RWPE1 (cell line): ENCODE results near the gene C10orf90.

Experiments
- CTCF ChIA-PET: fragments of 350-600 bp; sonication (Branson Sonifier 250); formaldehyde crosslinking; extraction: SDS; loops from one replicate; lab custom pipeline; 2021; lab: Yijun Ruan, JAX
- POLR2A ChIA-PET: fragments of 400-600 bp; formaldehyde crosslinking; extraction: SDS; loops from one replicate; lab custom pipeline; 2020; ENCODE audit warnings: antibody characterized with exemption; ENCODE audit not compliant: low non-redundant PET; lab: Yijun Ruan, JAX
- DNase-seq: peaks from one replicate; pipeline ENCODE4 v3.0.0; 2012; ENCODE audit warnings: low spot score
- H3K27ac ChIP-seq: fragments of 450-650 bp; 2 replicates; pipeline ENCODE4 v1.5.1; 2017
- TF ChIP-seq, protein P1 (sequence below): fragments of 450-650 bp; conservative IDR thresholded peaks from 2 replicates; pipeline ENCODE4 v1.5.1; 2017; ENCODE audit warnings: low read depth, mild to moderate bottlenecking

C10orf90 gene

GRCh38 chr10:126570621-126571602 is 99.6 kb downstream of the C10orf90 start:
- POLR2A ChIA-PET: no interaction called here
- no peak for DNase-seq
- TF ChIP-seq, protein P1, sequence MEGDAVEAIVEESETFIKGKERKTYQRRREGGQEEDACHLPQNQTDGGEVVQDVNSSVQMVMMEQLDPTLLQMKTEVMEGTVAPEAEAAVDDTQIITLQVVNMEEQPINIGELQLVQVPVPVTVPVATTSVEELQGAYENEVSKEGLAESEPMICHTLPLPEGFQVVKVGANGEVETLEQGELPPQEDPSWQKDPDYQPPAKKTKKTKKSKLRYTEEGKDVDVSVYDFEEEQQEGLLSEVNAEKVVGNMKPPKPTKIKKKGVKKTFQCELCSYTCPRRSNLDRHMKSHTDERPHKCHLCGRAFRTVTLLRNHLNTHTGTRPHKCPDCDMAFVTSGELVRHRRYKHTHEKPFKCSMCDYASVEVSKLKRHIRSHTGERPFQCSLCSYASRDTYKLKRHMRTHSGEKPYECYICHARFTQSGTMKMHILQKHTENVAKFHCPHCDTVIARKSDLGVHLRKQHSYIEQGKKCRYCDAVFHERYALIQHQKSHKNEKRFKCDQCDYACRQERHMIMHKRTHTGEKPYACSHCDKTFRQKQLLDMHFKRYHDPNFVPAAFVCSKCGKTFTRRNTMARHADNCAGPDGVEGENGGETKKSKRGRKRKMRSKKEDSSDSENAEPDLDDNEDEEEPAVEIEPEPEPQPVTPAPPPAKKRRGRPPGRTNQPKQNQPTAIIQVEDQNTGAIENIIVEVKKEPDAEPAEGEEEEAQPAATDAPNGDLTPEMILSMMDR: no peak
- no peak overlapping the region for H3K27ac ChIP-seq
- CTCF ChIA-PET: interaction anchor here (1.0 kb wide), 1 partner anchor 340 kb away, joined by 3 read pairs; no protein-coding TSS in a partner anchor

- ChIA-PET CTCF (interaction anchor here (0.5 to 1.0 kb wide), 3 partner anchors 179 to 1761 kb away, joined by 3 to 4 read pairs (median 3); no protein-coding TSS in a partner anchor), POLR2A (no interaction called here)
- DNase-seq: no peak
- TF ChIP-seq, protein P1: no peak
- no peak overlapping the region for H3K27ac ChIP-seq
Measured at GRCh38 chr10:126570245-126570570, 100.3 kb downstream of the C10orf90 start.

GRCh38 chr10:126569513-126570244 is 100.8 kb downstream of the C10orf90 start:
- no peak overlapping the region for H3K27ac ChIP-seq
- POLR2A ChIA-PET: no interaction called here
- DNase-seq: peak; percentile 37
- CTCF ChIA-PET: interaction anchor here (0.5 to 0.8 kb wide), 3 partner anchors 180 to 1761 kb away, joined by 3 to 4 read pairs (median 3); no protein-coding TSS in a partner anchor
- TF ChIP-seq, protein P1: no peak

- ChIA-PET POLR2A (no interaction called here), CTCF (interaction anchor here (0.6 kb wide), 1 partner anchor 574 kb away, joined by 3 read pairs; no protein-coding TSS in a partner anchor)
- no peak overlapping the region for H3K27ac ChIP-seq
- TF ChIP-seq, protein P1: no peak
- no peak for DNase-seq
Measured at GRCh38 chr10:126568809-126569385, 101.6 kb downstream of the C10orf90 start.

GRCh38 chr10:126565871-126566270 is 104.6 kb downstream of the C10orf90 start:
- POLR2A ChIA-PET: no interaction called here
- no peak overlapping the region for H3K27ac ChIP-seq
- CTCF ChIA-PET: interaction anchor here (0.6 kb wide), 1 partner anchor 73 kb away, joined by 4 read pairs; no protein-coding TSS in a partner anchor
- TF ChIP-seq, protein P1: no peak
- no peak for DNase-seq

DNA sequence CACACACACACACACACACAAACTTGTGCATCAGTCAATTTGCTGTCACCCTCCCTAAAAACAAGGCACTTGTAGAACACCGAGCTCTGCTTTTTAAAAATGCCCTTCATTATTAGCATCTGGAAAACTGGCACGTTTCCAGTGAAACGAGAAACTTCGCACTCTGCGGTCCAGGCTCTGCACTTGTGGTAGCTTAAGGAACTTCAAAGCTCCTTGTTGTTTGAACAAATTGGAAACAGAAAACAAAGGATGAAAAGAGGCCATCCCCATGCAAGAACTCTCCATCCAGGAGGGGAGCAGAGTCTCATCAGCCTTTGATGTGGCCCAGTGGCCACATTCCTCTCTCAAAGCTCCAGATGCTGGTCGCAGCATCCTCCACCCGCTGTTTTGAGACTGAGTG is 105.1 kb downstream of the C10orf90 start:
- ChIA-PET CTCF (interaction anchor here (0.6 kb wide), 1 partner anchor 72 kb away, joined by 4 read pairs; no protein-coding TSS in a partner anchor), POLR2A (no interaction called here)
- TF ChIP-seq, protein P1: no peak
- no peak for DNase-seq
- no peak overlapping the region for H3K27ac ChIP-seq
